22Rv1 (cell line): ENCODE results near the gene VEZF1.

ENCODE experiments used
- CTCF ChIP-seq: fragments of 450-650 bp; IDR thresholded peaks from 2 replicates; pipeline ENCODE4 v1.5.1; 2017; ENCODE audit warnings: mild to moderate bottlenecking
- ZFX ChIP-seq: fragments of 450-650 bp; IDR thresholded peaks from 2 replicates; pipeline ENCODE4 v1.6.1; 2017; ENCODE audit warnings: antibody characterized with exemption, borderline replicate concordance

- TF ChIP-seq CTCF (no peak), ZFX (no peak)
Observed at GRCh38 chr17:57966246-57966645, 21.8 kb downstream of the VEZF1 start.
